Measurements from ENCODE around the gene HIP1. TPM values are rescaled to one million over a fixed set of nuclear protein-coding genes. Genes with fewer than 3 reads are reported as not detected.

The HIP1 gene
- total and polyA plus RNA-seq, 9 of the 15 experiments (the other 6 are each of a cell fraction or from before 2014, with no cell fraction given) = 2.4 to 13.7 (median 9.5) TPM

- TF ChIP-seq, protein P1, sequence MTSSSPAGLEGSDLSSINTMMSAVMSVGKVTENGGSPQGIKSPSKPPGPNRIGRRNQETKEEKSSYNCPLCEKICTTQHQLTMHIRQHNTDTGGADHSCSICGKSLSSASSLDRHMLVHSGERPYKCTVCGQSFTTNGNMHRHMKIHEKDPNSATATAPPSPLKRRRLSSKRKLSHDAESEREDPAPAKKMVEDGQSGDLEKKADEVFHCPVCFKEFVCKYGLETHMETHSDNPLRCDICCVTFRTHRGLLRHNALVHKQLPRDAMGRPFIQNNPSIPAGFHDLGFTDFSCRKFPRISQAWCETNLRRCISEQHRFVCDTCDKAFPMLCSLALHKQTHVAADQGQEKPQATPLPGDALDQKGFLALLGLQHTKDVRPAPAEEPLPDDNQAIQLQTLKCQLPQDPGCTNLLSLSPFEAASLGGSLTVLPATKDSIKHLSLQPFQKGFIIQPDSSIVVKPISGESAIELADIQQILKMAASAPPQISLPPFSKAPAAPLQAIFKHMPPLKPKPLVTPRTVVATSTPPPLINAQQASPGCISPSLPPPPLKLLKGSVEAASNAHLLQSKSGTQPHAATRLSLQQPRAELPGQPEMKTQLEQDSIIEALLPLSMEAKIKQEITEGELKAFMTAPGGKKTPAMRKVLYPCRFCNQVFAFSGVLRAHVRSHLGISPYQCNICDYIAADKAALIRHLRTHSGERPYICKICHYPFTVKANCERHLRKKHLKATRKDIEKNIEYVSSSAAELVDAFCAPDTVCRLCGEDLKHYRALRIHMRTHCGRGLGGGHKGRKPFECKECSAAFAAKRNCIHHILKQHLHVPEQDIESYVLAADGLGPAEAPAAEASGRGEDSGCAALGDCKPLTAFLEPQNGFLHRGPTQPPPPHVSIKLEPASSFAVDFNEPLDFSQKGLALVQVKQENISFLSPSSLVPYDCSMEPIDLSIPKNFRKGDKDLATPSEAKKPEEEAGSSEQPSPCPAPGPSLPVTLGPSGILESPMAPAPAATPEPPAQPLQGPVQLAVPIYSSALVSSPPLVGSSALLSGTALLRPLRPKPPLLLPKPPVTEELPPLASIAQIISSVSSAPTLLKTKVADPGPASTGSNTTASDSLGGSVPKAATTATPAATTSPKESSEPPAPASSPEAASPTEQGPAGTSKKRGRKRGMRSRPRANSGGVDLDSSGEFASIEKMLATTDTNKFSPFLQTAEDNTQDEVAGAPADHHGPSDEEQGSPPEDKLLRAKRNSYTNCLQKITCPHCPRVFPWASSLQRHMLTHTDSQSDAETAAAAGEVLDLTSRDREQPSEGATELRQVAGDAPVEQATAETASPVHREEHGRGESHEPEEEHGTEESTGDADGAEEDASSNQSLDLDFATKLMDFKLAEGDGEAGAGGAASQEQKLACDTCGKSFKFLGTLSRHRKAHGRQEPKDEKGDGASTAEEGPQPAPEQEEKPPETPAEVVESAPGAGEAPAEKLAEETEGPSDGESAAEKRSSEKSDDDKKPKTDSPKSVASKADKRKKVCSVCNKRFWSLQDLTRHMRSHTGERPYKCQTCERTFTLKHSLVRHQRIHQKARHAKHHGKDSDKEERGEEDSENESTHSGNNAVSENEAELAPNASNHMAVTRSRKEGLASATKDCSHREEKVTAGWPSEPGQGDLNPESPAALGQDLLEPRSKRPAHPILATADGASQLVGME (CRISPR knock-in tag; IDR thresholded peaks at IDR 0.05) = peak; percentile 35; the same call in 1 of the 2 replicates
- TF ChIP-seq ZNF717 (CRISPR knock-in tag; IDR thresholded peaks at IDR 0.05) (0 out of 2 replicates have a peak, but pooled peaks have one; percentile 30), SMAD1 (IDR thresholded peaks at IDR 0.05; ENCODE audit: low read depth, low read length, partially characterized antibody) (peak; percentile 9), RFX5 (IDR thresholded peaks at IDR 0.05; ENCODE audit: low read depth, low read length) (no peak), KDM1A (IDR thresholded peaks at IDR 0.05) (no peak), ZFP91 (CRISPR knock-in tag; IDR thresholded peaks at IDR 0.05) (no peak), RBM22 (IDR thresholded peaks at IDR 0.05; ENCODE audit: low read depth, low read length, poor library complexity, severe bottlenecking) (no peak), TSC22D4 (tag; IDR thresholded peaks at IDR 0.05) (no peak), TAF7 (tag; IDR thresholded peaks at IDR 0.05) (no peak), PHF20 (IDR thresholded peaks at IDR 0.05; ENCODE audit: partially characterized antibody) (no peak), HLTF (IDR thresholded peaks at IDR 0.05) (no peak), ZNF57 (CRISPR knock-in tag; IDR thresholded peaks at IDR 0.05) (no peak), POU5F1 (IDR thresholded peaks at IDR 0.05; ENCODE audit: borderline replicate concordance, low read depth, low read length, partially characterized antibody) (no peak)
- TF ChIP-seq, protein P2, sequence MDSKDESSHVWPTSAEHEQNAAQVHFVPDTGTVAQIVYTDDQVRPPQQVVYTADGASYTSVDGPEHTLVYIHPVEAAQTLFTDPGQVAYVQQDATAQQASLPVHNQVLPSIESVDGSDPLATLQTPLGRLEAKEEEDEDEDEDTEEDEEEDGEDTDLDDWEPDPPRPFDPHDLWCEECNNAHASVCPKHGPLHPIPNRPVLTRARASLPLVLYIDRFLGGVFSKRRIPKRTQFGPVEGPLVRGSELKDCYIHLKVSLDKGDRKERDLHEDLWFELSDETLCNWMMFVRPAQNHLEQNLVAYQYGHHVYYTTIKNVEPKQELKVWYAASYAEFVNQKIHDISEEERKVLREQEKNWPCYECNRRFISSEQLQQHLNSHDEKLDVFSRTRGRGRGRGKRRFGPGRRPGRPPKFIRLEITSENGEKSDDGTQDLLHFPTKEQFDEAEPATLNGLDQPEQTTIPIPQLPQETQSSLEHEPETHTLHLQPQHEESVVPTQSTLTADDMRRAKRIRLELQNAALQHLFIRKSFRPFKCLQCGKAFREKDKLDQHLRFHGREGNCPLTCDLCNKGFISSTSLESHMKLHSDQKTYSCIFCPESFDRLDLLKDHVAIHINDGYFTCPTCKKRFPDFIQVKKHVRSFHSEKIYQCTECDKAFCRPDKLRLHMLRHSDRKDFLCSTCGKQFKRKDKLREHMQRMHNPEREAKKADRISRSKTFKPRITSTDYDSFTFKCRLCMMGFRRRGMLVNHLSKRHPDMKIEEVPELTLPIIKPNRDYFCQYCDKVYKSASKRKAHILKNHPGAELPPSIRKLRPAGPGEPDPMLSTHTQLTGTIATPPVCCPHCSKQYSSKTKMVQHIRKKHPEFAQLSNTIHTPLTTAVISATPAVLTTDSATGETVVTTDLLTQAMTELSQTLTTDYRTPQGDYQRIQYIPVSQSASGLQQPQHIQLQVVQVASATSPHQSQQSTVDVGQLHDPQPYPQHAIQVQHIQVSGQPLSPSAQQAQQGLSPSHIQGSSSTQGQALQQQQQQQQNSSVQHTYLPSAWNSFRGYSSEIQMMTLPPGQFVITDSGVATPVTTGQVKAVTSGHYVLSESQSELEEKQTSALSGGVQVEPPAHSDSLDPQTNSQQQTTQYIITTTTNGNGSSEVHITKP (IDR thresholded peaks at IDR 0.05; ENCODE audit: partially characterized antibody) = no peak
- TF ChIP-seq, protein P3, sequence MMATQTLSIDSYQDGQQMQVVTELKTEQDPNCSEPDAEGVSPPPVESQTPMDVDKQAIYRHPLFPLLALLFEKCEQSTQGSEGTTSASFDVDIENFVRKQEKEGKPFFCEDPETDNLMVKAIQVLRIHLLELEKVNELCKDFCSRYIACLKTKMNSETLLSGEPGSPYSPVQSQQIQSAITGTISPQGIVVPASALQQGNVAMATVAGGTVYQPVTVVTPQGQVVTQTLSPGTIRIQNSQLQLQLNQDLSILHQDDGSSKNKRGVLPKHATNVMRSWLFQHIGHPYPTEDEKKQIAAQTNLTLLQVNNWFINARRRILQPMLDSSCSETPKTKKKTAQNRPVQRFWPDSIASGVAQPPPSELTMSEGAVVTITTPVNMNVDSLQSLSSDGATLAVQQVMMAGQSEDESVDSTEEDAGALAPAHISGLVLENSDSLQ (IDR thresholded peaks at IDR 0.05) = no peak
These were observed 114.5 kb downstream of the HIP1 start (continued) for GRCh38 chr7:75624134-75624832.
